Psoas muscle (tissue), 8 donors: Measurements from ENCODE around the gene TOGARAM1. TPM values are rescaled to one million over a fixed set of nuclear protein-coding genes. Genes with fewer than 3 reads are reported as not detected.

ENCODE experiments used
- ATAC-seq, 4 donors: fragments of 200-7000 bp; cut with Tn5 transposase; one replicate each; pipeline ENCODE4 v1.9.1; 2020; ENCODE audit warnings: moderate library complexity in 3 of 4, mild to moderate bottlenecking in 2 of 4
- DNase-seq, 2 donors: peaks; one replicate each; pipeline ENCODE4 v3.0.0-alpha.2; 2020
- H3K27ac ChIP-seq: fragments of 200-600 bp; one replicate; pipeline ENCODE4 v1.8.0; 2022
- H3K27me3 ChIP-seq, 3 donors: fragments of 200-600 bp in 1 of 3; one replicate each; pipeline versions ENCODE4 v1.6.1 to v1.8.0; 2013 to 2022; ENCODE audit warnings: low read length in 2 of 3, mild to moderate bottlenecking in 2 of 3, moderate library complexity in 1 of 3; ENCODE audit not compliant: insufficient read depth in 3 of 3
- H3K36me3 ChIP-seq, 2 donors: fragments of 200-600 bp in 1 of 2; one replicate each; pipeline versions ENCODE4 v1.6.1 to v1.8.0; 2013 to 2022; ENCODE audit warnings: low read depth in 1 of 2, mild to moderate bottlenecking in 1 of 2, moderate library complexity in 1 of 2; ENCODE audit not compliant: insufficient read depth in 1 of 2
- H3K4me1 ChIP-seq: fragments of 200-600 bp; one replicate; pipeline ENCODE4 v1.8.0; 2022
- H3K4me3 ChIP-seq: fragments of 200-600 bp; one replicate; pipeline ENCODE4 v1.8.0; 2022; ENCODE audit warnings: mild to moderate bottlenecking
- H3K9me3 ChIP-seq: fragments of 200-600 bp; one replicate; pipeline ENCODE4 v1.8.0; 2022
- WGBS, 3 donors: extraction: QIAGEN DNeasy Blood & Tissue Kit; methylation state at CpG; one replicate each; pipeline versions ENCODE4 v1.1.6 to v1.1.7; 2013; 5-methylcytosine and 5-hydroxymethylcytosine counted together
- intact Hi-C, 2 donors: fragments of 100-400 bp; cut with DNase I; formaldehyde crosslinking; loops; one replicate each; pipeline versions ENCODE4 v1.11.0 to v1.14.2; 2022
- polyA plus RNA-seq, 3 donors: library from polyadenylated mRNA; stranded (reverse); fragments of 200-250 nt; gene quantifications; one replicate each; pipeline ENCODE4 v1.2.3, GENCODE V29; 2013
- total RNA-seq, 4 donors: library from RNA; stranded (reverse); fragmentation: NEBNext Ultra II Directional in 2 of 4; extraction: Animal tissue kit (Norgen Biotek cat#: 25700) in 2 of 4; gene quantifications; one replicate each; pipeline versions ENCODE4 v1.2.1 to v1.2.4, GENCODE V29; 2021 to 2023
- TF ChIP-seq, protein P1 (sequence below): fragments of 200-600 bp; IDR thresholded peaks from one replicate; pipeline ENCODE4 v1.8.0; 2022; ENCODE audit warnings: antibody characterized with exemption
- donor health status: healthy with polysubstance abuse.
- donor health status: DM: no; HTN: no; CAD: no; lungs with moderate emphysema.
- donor health status: Bipolar disorder and iron deficiency.
- donor health status: healthy.
- donor health status: DM: yes; HTN: yes; CAD: no.
- donor health status: DM: no; HTN: no; CAD: no.
- donor health status: DM: no; HTN: no; CAD: no.
- donor health status: DM: yes; HTN: yes; CAD: no.

The TOGARAM1 gene
- total and polyA plus RNA-seq, 7 donors: 5.1 to 16.0 (median 9.1) TPM

DNA sequence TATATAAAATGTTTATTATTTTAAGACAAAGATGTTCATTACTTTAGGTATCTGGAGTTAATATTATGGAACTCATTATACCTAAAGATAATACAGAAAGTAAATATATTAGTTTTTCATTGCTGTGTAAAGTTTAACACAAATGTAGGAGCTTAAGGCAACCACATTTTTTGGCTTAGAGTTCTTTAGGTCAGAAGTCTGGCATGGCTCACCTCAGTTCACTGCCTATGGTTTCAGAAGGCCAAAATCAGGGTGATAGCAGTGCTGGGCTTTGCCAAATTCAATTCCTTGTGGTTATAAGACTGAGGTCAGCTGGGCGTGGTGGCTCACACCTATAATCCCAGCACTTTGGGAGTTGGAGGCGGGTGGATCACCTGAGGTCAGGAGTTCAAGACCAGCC, 86.4 kb downstream of the TOGARAM1 start:
- H3K36me3 ChIP-seq: peaks cover 0 to 92% of the 10 kb centered on the region in 2 donors
- no peak overlapping the region for H3K4me3 ChIP-seq
- no peak for ATAC-seq
- H3K27ac ChIP-seq: no peak overlapping the region
- DNase-seq: no peak
- no peaks in the 10 kb centered on the region for H3K4me1 ChIP-seq
- 98 to 100% (median 98%) methylated on average over 2 of the region's 2 CpGs for WGBS, 3 donors
- no peaks in the 10 kb centered on the region for H3K27me3 ChIP-seq
- intact Hi-C loops: no loop called here
- no peaks in the 10 kb centered on the region for H3K9me3 ChIP-seq
- TF ChIP-seq, protein P1, sequence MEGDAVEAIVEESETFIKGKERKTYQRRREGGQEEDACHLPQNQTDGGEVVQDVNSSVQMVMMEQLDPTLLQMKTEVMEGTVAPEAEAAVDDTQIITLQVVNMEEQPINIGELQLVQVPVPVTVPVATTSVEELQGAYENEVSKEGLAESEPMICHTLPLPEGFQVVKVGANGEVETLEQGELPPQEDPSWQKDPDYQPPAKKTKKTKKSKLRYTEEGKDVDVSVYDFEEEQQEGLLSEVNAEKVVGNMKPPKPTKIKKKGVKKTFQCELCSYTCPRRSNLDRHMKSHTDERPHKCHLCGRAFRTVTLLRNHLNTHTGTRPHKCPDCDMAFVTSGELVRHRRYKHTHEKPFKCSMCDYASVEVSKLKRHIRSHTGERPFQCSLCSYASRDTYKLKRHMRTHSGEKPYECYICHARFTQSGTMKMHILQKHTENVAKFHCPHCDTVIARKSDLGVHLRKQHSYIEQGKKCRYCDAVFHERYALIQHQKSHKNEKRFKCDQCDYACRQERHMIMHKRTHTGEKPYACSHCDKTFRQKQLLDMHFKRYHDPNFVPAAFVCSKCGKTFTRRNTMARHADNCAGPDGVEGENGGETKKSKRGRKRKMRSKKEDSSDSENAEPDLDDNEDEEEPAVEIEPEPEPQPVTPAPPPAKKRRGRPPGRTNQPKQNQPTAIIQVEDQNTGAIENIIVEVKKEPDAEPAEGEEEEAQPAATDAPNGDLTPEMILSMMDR: no peak

DNA sequence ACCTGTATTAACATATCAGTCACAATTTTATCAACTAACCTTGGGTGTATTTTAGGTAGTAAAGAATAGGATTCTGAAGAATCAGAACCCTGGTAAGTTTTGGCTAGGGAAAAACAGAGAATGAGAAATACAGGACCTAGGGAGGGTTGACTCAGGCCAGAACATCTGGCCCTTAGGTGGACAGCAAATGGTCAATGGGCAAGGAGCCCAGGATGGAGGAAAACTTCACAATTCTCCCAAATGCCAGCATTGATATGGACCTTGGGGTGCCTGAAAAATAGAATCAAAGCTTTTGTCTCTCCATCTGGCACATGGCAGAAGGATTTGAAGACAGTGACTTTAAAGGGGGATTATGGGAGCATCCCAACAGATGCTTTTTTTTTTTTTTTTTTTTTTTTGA, 89.2 kb downstream of the TOGARAM1 start:
- no peaks in the 10 kb centered on the region for H3K27me3 ChIP-seq
- no peak for DNase-seq
- intact Hi-C loops: no loop called here
- H3K36me3 ChIP-seq: peaks cover 0 to 88% of the 10 kb centered on the region in 2 donors
- no peaks in the 10 kb centered on the region for H3K4me1 ChIP-seq
- no peaks in the 10 kb centered on the region for H3K9me3 ChIP-seq
- H3K27ac ChIP-seq: no peak overlapping the region
- ATAC-seq: no peak
- TF ChIP-seq, protein P1: no peak
- H3K4me3 ChIP-seq: no peak overlapping the region

DNA sequence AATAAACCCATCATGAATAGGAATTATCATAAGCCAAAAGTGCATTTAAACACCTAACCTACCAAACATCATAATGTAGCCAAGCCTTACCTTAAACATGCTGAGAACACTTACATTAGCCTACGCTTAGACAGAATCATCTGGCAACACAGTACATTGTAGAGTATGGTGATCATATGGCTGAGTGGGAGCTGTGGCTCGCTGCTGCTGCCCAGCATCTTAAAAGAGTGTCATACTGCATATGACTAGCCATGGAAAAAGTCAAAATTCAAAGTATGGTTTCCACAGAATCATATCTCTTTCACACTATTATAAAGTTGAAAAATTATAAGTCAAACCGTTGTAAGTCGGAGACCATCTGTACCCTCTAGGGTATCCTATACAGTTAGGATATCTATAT, 89.9 kb downstream of the TOGARAM1 start:
- intact Hi-C loops: no loop called here
- no peaks in the 10 kb centered on the region for H3K4me1 ChIP-seq
- no peak overlapping the region for H3K4me3 ChIP-seq
- WGBS, 3 donors: 94 to 97% (median 95%) methylated on average over 4 of the region's 4 CpGs
- H3K27ac ChIP-seq: no peak overlapping the region
- DNase-seq (no peak), ATAC-seq (no peak)
- no peaks in the 10 kb centered on the region for H3K27me3 ChIP-seq
- TF ChIP-seq, protein P1: no peak
- H3K36me3 ChIP-seq: peaks cover 0 to 81% of the 10 kb centered on the region in 2 donors
- H3K9me3 ChIP-seq: no peaks in the 10 kb centered on the region

DNA sequence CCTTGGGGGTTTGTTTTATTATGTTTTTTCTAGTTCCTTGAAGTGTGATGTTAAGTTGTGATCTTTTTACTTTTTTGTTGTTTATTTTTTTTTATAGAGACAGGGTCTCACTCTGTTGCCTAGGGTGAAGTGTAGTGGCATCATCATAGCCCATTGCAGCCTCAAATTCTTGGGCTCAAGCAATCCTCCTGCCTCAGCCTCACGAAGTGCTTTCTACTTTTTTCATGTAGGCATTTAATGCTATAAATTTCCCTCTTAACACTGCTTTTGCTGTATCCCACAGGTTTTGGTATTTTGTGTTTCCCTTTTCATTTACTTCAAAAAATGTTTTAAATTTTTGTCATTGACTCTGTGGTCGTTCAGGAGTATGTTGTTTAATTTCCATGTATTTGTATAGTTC, 95.4 kb downstream of the TOGARAM1 start:
- Histone ChIP-seq H3K9me3 (no peaks in the 10 kb centered on the region), H3K27ac (no peak overlapping the region), H3K4me1 (no peaks in the 10 kb centered on the region), H3K27me3 (no peaks in the 10 kb centered on the region), H3K36me3 (peaks cover 0 to 31% of the 10 kb centered on the region in 2 donors), H3K4me3 (no peak overlapping the region)
- DNase-seq: no peak
- ATAC-seq: no peak
- WGBS, 3 donors: 97 to 100% (median 99%) methylated on average over 2 of the region's 2 CpGs
- TF ChIP-seq, protein P1: no peak
- intact Hi-C loops: no loop called here

DNA sequence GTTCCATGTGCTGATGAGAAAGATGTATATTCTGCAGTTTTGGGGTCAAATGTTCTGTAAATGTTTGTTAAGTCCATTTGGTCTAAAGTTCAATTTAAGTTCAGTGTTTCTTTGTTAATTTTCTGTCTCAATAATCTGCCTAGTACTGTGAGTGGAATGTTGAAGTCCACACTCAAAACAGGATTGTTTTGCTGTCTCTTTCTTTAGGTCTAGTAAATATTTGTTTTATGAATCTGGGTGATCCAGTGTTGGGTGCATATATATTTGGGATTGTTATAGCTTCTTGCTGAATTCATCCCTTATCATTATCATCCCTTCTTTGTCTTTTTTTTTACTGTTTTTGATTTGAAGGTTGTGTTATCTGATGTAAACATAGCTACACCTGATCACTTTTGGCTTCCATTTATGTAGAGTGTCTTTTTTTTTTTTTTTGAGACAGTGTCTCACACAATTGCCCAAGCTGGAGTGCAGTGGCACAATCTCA, 95.9 kb downstream of the TOGARAM1 start:
- Histone ChIP-seq H3K9me3 (no peaks in the 10 kb centered on the region), H3K4me1 (no peaks in the 10 kb centered on the region), H3K36me3 (peaks cover 0 to 25% of the 10 kb centered on the region in 2 donors), H3K27me3 (no peaks in the 10 kb centered on the region), H3K27ac (no peak overlapping the region), H3K4me3 (no peak overlapping the region)
- intact Hi-C loops: no loop called here
- TF ChIP-seq, protein P1: no peak
- no peak for ATAC-seq
- no peak for DNase-seq
